HFFc6 (cell line): Measurements from ENCODE around the gene FAIM. TPM values are rescaled to one million over a fixed set of nuclear protein-coding genes. Genes with fewer than 3 reads are reported as not detected.
"Not testable (repeated sequence)": the region's sequence is repeated elsewhere in the genome, so short reads cannot be mapped to it uniquely, and the experiment has no call there.

Source experiments
- DNase-seq: peaks from one replicate; pipeline ENCODE4 v3.0.0-alpha.2; 2018
- H3K27ac Mint-ChIP-seq: 2 replicates; pipeline ENCODE4 v1.8.0; 2020; ENCODE audit warnings: mild to moderate bottlenecking, mixed read lengths
- H3K27me3 Mint-ChIP-seq: 2 replicates; pipeline ENCODE4 v1.8.0; 2021; ENCODE audit warnings: mild to moderate bottlenecking, moderate library complexity, mixed read lengths; ENCODE audit not compliant: insufficient read depth
- H3K36me3 Mint-ChIP-seq: 2 replicates; pipeline ENCODE4 v1.8.0; 2021; ENCODE audit warnings: low read depth, mixed read lengths
- H3K4me1 Mint-ChIP-seq: 2 replicates; pipeline ENCODE4 v1.8.0; 2020; ENCODE audit warnings: low read depth, mixed read lengths
- H3K4me3 Mint-ChIP-seq: 2 replicates; pipeline ENCODE4 v1.8.0; 2020; ENCODE audit warnings: mild to moderate bottlenecking, moderate library complexity, mixed read lengths
- H3K9me3 Mint-ChIP-seq: 2 replicates; pipeline ENCODE4 v1.8.0; 2020; ENCODE audit warnings: mild to moderate bottlenecking, mixed read lengths
- CTCF ChIP-seq: fragments of 200-600 bp; sonication (generic); IDR thresholded peaks from 2 replicates; pipeline ENCODE4 v1.5.0; 2021; ENCODE audit warnings: antibody characterized with exemption, mild to moderate bottlenecking
- long read RNA-seq: library from polyadenylated mRNA; unstranded; transcript quantifications from one replicate; pipeline ENCODE4 v2.0.0, GENCODE V29; 2019
- total RNA-seq, 6 experiments: library from RNA; stranded (reverse); fragmentation: NEBNext Ultra II Directional; extraction: Animal tissue kit (Norgen Biotek cat#: 25700); gene quantifications; 2 replicates in 1 of 6; 3 replicates in 5 of 6; pipeline ENCODE4 v1.2.3, GENCODE V29; 2021

Gene FAIM
- total RNA-seq, result 10 to 100 TPM in 3 of 6 experiments, 1 to 10 TPM in 3; 6.7 to 12.4 (median 9.5) TPM
- long read RNA-seq, transcript FAIM-204 (5 exons, 946 nt), result major isoform, 7 of 14 reads
- long read RNA-seq, partial matches to known transcripts, result 2 of 14 reads
- long read RNA-seq, other reads (novel, unspliced or antisense), result 1 of 14 reads

- Mint-ChIP-seq H3K4me3 (peak within 1 kb of the TSS; percentile 91), H3K27ac (peak within 1 kb of the TSS; percentile 97), H3K27me3 (peaks cover 4% of the 10 kb centered on the region; the same call in 1 of the 2 replicates), H3K9me3 (no peaks in the 10 kb centered on the region), H3K36me3 (peaks cover 7% of the 10 kb centered on the region; the same call in 1 of the 2 replicates), H3K4me1 (peaks cover 21% of the 10 kb centered on the region)
- no peak for TF ChIP-seq CTCF
- peak; percentile 31 for DNase-seq
Observed at GRCh38 chr3:138608322-138609135, at the start of gene FAIM. TSS of gene FAIM (plus strand) at chr3:138608771. CDS start at chr3:138619727, 10,956 bp downstream.

- no peaks in the 10 kb centered on the region for H3K27me3 Mint-ChIP-seq
- H3K4me3 Mint-ChIP-seq, result no peak overlapping the region
- peaks cover 8% of the 10 kb centered on the region; the same call in 1 of the 2 replicates for H3K9me3 Mint-ChIP-seq
- no peak overlapping the region for H3K27ac Mint-ChIP-seq
- TF ChIP-seq CTCF, result no peak
- DNase-seq, result no peak
- peaks cover 28% of the 10 kb centered on the region for H3K36me3 Mint-ChIP-seq
- no peaks in the 10 kb centered on the region for H3K4me1 Mint-ChIP-seq
Observed at GRCh38 chr3:138559134-138559533, 49.4 kb upstream of the FAIM start.

- peaks cover 8% of the 10 kb centered on the region; the same call in 1 of the 2 replicates for H3K9me3 Mint-ChIP-seq
- DNase-seq, result no peak
- no peak overlapping the region for H3K27ac Mint-ChIP-seq
- H3K4me1 Mint-ChIP-seq, result no peaks in the 10 kb centered on the region
- H3K27me3 Mint-ChIP-seq, result no peaks in the 10 kb centered on the region
- H3K4me3 Mint-ChIP-seq, result no peak overlapping the region
- TF ChIP-seq CTCF, result no peak
- H3K36me3 Mint-ChIP-seq, result peaks cover 24% of the 10 kb centered on the region
Observed at GRCh38 chr3:138560501-138560900, 48.1 kb upstream of the FAIM start.

GRCh38 chr3:138562902-138563301 lies 45.7 kb upstream of the FAIM start:
- not testable (repeated sequence) for H3K9me3 Mint-ChIP-seq, DNase-seq, H3K4me3 Mint-ChIP-seq, H3K27me3 Mint-ChIP-seq, H3K4me1 Mint-ChIP-seq, H3K27ac Mint-ChIP-seq
- peaks cover 22% of the 10 kb centered on the region for H3K36me3 Mint-ChIP-seq

- not testable (repeated sequence) for H3K36me3 Mint-ChIP-seq, DNase-seq, H3K4me1 Mint-ChIP-seq, H3K27me3 Mint-ChIP-seq, H3K4me3 Mint-ChIP-seq, H3K9me3 Mint-ChIP-seq, H3K27ac Mint-ChIP-seq
Observed at GRCh38 chr3:138566293-138566692, 42.3 kb upstream of the FAIM start.

- no peak for DNase-seq
- Mint-ChIP-seq H3K36me3 (peaks cover 13% of the 10 kb centered on the region), H3K27me3 (no peaks in the 10 kb centered on the region), H3K4me3 (no peak overlapping the region), H3K27ac (no peak overlapping the region), H3K4me1 (no peaks in the 10 kb centered on the region), H3K9me3 (no peaks in the 10 kb centered on the region)
- TF ChIP-seq CTCF, result no peak
Observed at GRCh38 chr3:138567403-138567802, 41.2 kb upstream of the FAIM start.
